GM12873 (cell line): ENCODE results near the gene PPP6R1.

Experiments
- CTCF ChIP-seq: IDR thresholded peaks from 2 replicates; pipeline ENCODE4 v1.5.1; 2012; ENCODE audit warnings: low read depth, mild to moderate bottlenecking, moderate library complexity, low read length, control low read depth; ENCODE audit not compliant: insufficient read depth; ENCODE audit errors: missing control alignments

The PPP6R1 gene

GRCh38 chr19:55278391-55279135, 19.7 kb upstream of the PPP6R1 start:
- no peak for TF ChIP-seq CTCF

GRCh38 chr19:55277494-55277893, 18.7 kb upstream of the PPP6R1 start:
- no peak for TF ChIP-seq CTCF

GRCh38 chr19:55276720-55277430, 18.1 kb upstream of the PPP6R1 start:
- TF ChIP-seq CTCF: no peak

DNA sequence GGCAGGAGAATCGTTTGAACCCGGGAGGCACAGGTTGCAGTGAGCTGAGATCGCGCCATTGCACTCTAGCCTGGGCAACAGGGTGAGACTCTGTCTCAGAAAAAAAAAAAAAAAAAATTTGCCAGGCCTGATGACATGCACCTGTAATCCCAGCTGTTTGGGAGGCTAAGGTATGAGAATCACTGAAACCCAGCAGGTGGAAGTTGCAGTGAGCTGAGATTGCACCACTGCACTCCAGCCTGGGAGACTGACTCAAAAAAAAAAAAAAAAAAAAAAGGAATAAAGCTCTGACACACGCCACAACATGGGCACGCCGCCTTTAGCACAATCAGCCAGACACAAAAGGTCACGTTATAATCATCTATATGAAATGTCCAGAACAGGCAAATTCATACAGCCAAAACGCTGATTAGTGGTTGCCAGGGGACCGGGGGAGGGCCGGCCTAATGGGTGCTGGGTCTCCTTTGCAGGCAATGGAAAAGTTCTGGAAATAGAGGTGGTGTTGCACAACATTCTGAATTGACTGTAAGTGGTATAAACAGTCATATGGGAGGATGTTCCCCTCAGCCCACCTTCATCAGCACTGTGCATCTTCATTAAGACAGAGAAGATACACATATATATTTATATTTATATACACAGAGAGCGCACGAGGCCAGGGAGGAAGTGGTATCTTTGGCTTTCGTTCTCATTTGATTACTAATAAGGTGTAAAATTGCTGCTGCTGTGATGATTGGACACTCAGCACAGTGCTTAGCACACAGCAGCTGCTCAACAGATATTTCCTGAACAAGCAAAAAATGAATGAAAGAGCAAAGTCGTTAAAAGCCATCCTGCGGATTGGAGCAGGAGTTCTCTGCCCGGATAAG, 17.3 kb upstream of the PPP6R1 start:
- no peak for TF ChIP-seq CTCF

DNA sequence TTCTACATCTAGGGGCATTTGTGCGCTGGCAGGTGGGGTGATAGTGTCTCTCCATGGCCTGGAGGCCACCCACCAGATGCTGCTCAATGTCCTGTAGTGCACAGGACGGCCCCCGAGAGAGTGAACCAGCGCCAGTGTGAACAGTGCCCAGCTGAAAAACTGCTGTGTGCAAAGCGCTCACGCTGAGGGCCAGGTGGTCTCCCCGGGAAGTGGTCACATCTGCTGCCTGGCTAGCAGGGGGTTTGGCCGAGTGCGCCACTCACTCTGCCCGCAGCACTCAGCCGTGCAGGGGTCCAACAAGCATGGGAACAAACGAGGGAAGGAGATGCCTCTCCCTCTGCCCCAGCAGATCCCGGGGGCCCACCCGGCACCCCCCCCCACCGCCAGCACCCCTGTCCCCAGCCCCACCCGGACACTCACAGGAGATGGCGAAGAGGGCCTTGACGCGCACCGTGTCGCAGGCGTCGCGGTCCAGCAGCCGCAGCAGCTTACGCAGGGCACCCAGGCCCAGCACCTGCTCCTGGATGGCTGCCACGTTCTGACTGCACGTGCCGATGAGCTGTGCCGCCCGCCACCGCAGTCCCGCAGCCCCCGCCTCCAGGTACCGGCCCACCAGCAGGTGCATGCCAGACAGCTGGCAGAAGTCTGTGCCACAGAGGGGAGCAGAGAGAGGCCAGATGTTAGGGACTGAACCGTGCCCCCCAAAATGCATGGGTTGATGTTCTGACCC, 15.3 kb upstream of the PPP6R1 start:
- no peak for TF ChIP-seq CTCF

DNA sequence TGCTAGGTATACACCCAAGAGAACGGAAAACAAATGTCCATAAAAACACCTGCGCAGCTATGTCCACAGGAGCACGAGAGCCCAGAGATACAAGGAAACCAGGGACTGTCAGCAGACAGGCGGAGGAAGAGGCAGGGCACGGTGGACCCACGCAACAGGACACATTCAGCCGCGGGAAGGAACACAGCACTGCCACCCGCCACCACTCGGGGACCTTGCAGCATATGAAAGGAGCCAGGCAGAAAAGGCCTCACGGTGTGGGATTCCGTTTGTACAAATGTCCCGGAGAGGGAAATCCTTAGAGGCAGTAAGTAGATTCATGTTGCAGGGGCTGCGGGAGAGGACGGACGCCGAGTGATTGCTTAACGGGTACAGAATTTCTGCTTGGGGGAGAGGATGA, 13.3 kb upstream of the PPP6R1 start:
- no peak for TF ChIP-seq CTCF
